A549 (cell line): ENCODE results near the gene TMEM51. TPM values are rescaled to one million over a fixed set of nuclear protein-coding genes. Genes with fewer than 3 reads are reported as not detected.
A peak's percentile ranks its signal among the peaks of the same experiment; 100 is the strongest.

Source experiments
- ATAC-seq, 2 experiments: fragments of 200-7000 bp in 1 of 2; fragments of >200 bp in 1 of 2; cut with Nextera tagmentation in 1 of 2; cut with Tn5 transposase in 1 of 2; 3 replicates each; pipeline versions ENCODE4 v1.8.0 to v1.9.1; 2018 to 2020; ENCODE audit warnings: mild to moderate bottlenecking in 1 of 2, moderate library complexity in 1 of 2
- CTCF ChIA-PET: fragments of 300-600 bp; sonication (Branson Sonifier 250); formaldehyde crosslinking; extraction: SDS; loops from one replicate; lab custom pipeline; 2021; ENCODE audit warnings: antibody characterized with exemption, inconsistent platforms; lab: Yijun Ruan, JAX
- POLR2A ChIA-PET: fragments of 350-600 bp; formaldehyde crosslinking; extraction: SDS; loops from one replicate; lab custom pipeline; 2021; ENCODE audit warnings: antibody characterized with exemption, inconsistent platforms; lab: Yijun Ruan, JAX
- DNase-seq, 2 experiments: peaks; one replicate each; pipeline versions ENCODE4 v3.0.0 to v3.0.0-alpha.2; 2011 to 2016; ENCODE audit warnings: low read depth in 1 of 2, low spot score in 1 of 2
- FAIRE-seq: peaks from 2 replicates; lab custom pipeline; 2011; peaks lifted over from hg19 to GRCh38; lab: Jason Lieb, UNC
- H3K27ac ChIP-seq, 2 experiments: fragments of >200 bp; sonication (Bioruptor Twin); formaldehyde crosslinking; 3 replicates each; pipeline ENCODE4 v1.5.1; 2016 to 2017
- H3K4me1 ChIP-seq: fragments of >200 bp; sonication (Bioruptor Twin); formaldehyde crosslinking; 3 replicates; pipeline ENCODE4 v1.6.1; 2016
- H3K4me2 ChIP-seq: fragments of >200 bp; sonication (Bioruptor Twin); formaldehyde crosslinking; 3 replicates; pipeline ENCODE4 v1.6.1; 2016
- H3K4me3 ChIP-seq: fragments of >200 bp; sonication (Bioruptor Twin); formaldehyde crosslinking; 3 replicates; pipeline ENCODE4 v1.5.1; 2016
- H3K9me3 ChIP-seq: fragments of >200 bp; sonication (Bioruptor Twin); formaldehyde crosslinking; 3 replicates; pipeline ENCODE4 v1.6.1; 2016
- ATOH8 ChIP-seq: fragments of 250-450 bp; sonication (Bioruptor Pico); IDR thresholded peaks from 2 replicates; pipeline ENCODE4 v1.5.0; 2020; ENCODE audit warnings: low read depth, mild to moderate bottlenecking, moderate library complexity
- BCL3 ChIP-seq: fragments of >200 bp; sonication (Bioruptor Twin); formaldehyde crosslinking; IDR thresholded peaks from 3 replicates; pipeline ENCODE4 v1.6.1; 2016
- CBX8 ChIP-seq: fragments of 200-600 bp; sonication (generic); IDR thresholded peaks from 2 replicates; pipeline ENCODE4 v1.6.1; 2016
- CHD2 ChIP-seq: fragments of 150-350 bp; IDR thresholded peaks from 2 replicates; pipeline ENCODE4 v1.6.1; 2014; ENCODE audit warnings: low read length; ENCODE audit not compliant: partially characterized antibody
- EHMT2 ChIP-seq: fragments of 200-600 bp; sonication (generic); IDR thresholded peaks from 2 replicates; pipeline ENCODE4 v1.6.1; 2016; ENCODE audit warnings: antibody characterized with exemption, low read depth, mild to moderate bottlenecking, moderate library complexity
- FOSL2 ChIP-seq, 2 experiments: fragments of 450-650 bp in 1 of 2; fragments of >200 bp in 1 of 2; sonication (Bioruptor Twin) in 1 of 2; formaldehyde crosslinking; IDR thresholded peaks; 2 replicates each; pipeline versions ENCODE4 v1.5.0 to v1.6.1; 2016 to 2020; ENCODE audit warnings: mild to moderate bottlenecking in 1 of 2, moderate library complexity in 1 of 2
- HES2 ChIP-seq: fragments of >200 bp; sonication (Bioruptor Twin); formaldehyde crosslinking; IDR thresholded peaks from 2 replicates; pipeline ENCODE4 v1.6.1; 2016
- HEYL ChIP-seq: fragments of 250-450 bp; sonication (Bioruptor Pico); IDR thresholded peaks from 2 replicates; pipeline ENCODE4 v1.8.0; 2021; ENCODE audit warnings: mild to moderate bottlenecking, moderate library complexity
- HMGXB4 ChIP-seq: fragments of 250-450 bp; sonication (Bioruptor Pico); IDR thresholded peaks from 2 replicates; pipeline ENCODE4 v1.5.0; 2021; ENCODE audit warnings: mild to moderate bottlenecking, moderate library complexity, borderline replicate concordance
- HOXA7 ChIP-seq: fragments of 250-450 bp; sonication (Bioruptor Pico); IDR thresholded peaks from 2 replicates; pipeline ENCODE4 v1.5.0; 2020; ENCODE audit warnings: mild to moderate bottlenecking, moderate library complexity
- HOXB5 ChIP-seq: fragments of 250-450 bp; sonication (Bioruptor Pico); IDR thresholded peaks from 2 replicates; pipeline ENCODE4 v1.5.0; 2020; ENCODE audit warnings: mild to moderate bottlenecking, moderate library complexity
- JUNB ChIP-seq: fragments of >200 bp; sonication (Bioruptor Twin); formaldehyde crosslinking; IDR thresholded peaks from 2 replicates; pipeline ENCODE4 v1.6.1; 2016
- KDM1A ChIP-seq: fragments of 200-600 bp; sonication (generic); IDR thresholded peaks from 2 replicates; pipeline ENCODE4 v1.6.1; 2016; ENCODE audit warnings: low read depth, mild to moderate bottlenecking
- MAZ ChIP-seq: fragments of 150-350 bp; IDR thresholded peaks from 2 replicates; pipeline ENCODE4 v1.6.1; 2014; ENCODE audit warnings: antibody characterized with exemption, low read depth, low read length, borderline replicate concordance
- NFE2L2 ChIP-seq: fragments of 150-350 bp; conservative IDR thresholded peaks from 2 replicates; pipeline ENCODE4 v1.6.1; 2014; ENCODE audit warnings: low read length
- NPAS2 ChIP-seq: fragments of 250-450 bp; sonication (Bioruptor Pico); IDR thresholded peaks from 2 replicates; pipeline ENCODE4 v1.8.0; 2022; ENCODE audit warnings: mild to moderate bottlenecking, moderate library complexity, borderline replicate concordance
- NR3C1 ChIP-seq: fragments of >200 bp; sonication (Bioruptor Twin); formaldehyde crosslinking; IDR thresholded peaks from 3 replicates; pipeline ENCODE4 v1.6.1; 2017
- PBX3 ChIP-seq: IDR thresholded peaks from 2 replicates; pipeline ENCODE4 v1.6.1; 2012
- POLR2A ChIP-seq: IDR thresholded peaks from 2 replicates; pipeline ENCODE4 v1.6.1; 2012; ENCODE audit warnings: mild to moderate bottlenecking, low read length
- POLR2AphosphoS2 ChIP-seq: conservative IDR thresholded peaks from 2 replicates; pipeline ENCODE4 v1.6.1; 2012; ENCODE audit warnings: low read length, improper control_type of control experiment, inconsistent platforms
- RAD21 ChIP-seq, 2 experiments: fragments of >200 bp in 1 of 2; sonication (Bioruptor Twin) in 1 of 2; formaldehyde crosslinking in 1 of 2; IDR thresholded peaks in 1 of 2; conservative IDR thresholded peaks in 1 of 2; 2 replicates in 1 of 2; 3 replicates in 1 of 2; pipeline ENCODE4 v1.6.1; 2012 to 2018; ENCODE audit warnings: inconsistent platforms in 1 of 2
- RCOR1 ChIP-seq: fragments of 150-350 bp; IDR thresholded peaks from 2 replicates; pipeline ENCODE4 v1.6.1; 2014; ENCODE audit warnings: antibody characterized with exemption, low read length, low read depth
- REST ChIP-seq: fragments of 200-600 bp; sonication (generic); IDR thresholded peaks from 2 replicates; pipeline ENCODE4 v1.6.1; 2016; ENCODE audit warnings: antibody characterized with exemption, mild to moderate bottlenecking, moderate library complexity
- SREBF2 ChIP-seq: fragments of 450-650 bp; IDR thresholded peaks from 2 replicates; pipeline ENCODE4 v1.6.1; 2014; ENCODE audit warnings: mild to moderate bottlenecking, moderate library complexity
- TP53 ChIP-seq: fragments of 250-450 bp; sonication (Bioruptor Pico); IDR thresholded peaks from 2 replicates; pipeline ENCODE4 v1.5.0; 2021; ENCODE audit warnings: mild to moderate bottlenecking, moderate library complexity
- WGBS: methylation state at CpG from one replicate; pipeline ENCODE4 v1.1.6; 2017; ENCODE audit errors: missing lambda C conversion rate; 5-methylcytosine and 5-hydroxymethylcytosine counted together
- polyA plus RNA-seq, 4 experiments: library from polyadenylated mRNA; depleted of rRNA in 3 of 4; stranded (reverse); fragments of >200 nt; fragmentation: RNase III in 1 of 4; extraction: RNeasy Plus Mini Kit Qiagen cat#74134 plus additional on column Dnase treatment in 1 of 4; gene quantifications; 2 replicates in 3 of 4; 3 replicates in 1 of 4; pipeline ENCODE4 v1.2.3, GENCODE V29; 2011 to 2017

The TMEM51 gene
- polyA plus RNA-seq, 2 of the 4 experiments (the other 2 are of a cell fraction), result 20.0 to 22.8 TPM

GRCh38 chr1:15160626-15161025 lies 7.1 kb downstream of the TMEM51 start:
- Histone ChIP-seq H3K4me1 (peaks cover 61% of the 10 kb centered on the region), H3K4me3 (no peak overlapping the region), H3K27ac (peak overlapping the region; percentile 79 to 99; a peak in 5 of 6 replicates), H3K9me3 (no peaks in the 10 kb centered on the region), H3K4me2 (peak overlapping the region; percentile 27; the same call in 2 of the 3 replicates)
- no peak for DNase-seq
- ATAC-seq, result no peak
- ChIA-PET CTCF (interaction anchor here (1.0 to 1.5 kb wide), 5 partner anchors 9 to 112 kb away, joined by 3 to 5 read pairs (median 4); no protein-coding TSS in a partner anchor), POLR2A (no interaction called here)
- no peak for TF ChIP-seq HES2
- no peak for TF ChIP-seq RCOR1
- no peak for TF ChIP-seq PBX3
- no peak for TF ChIP-seq KDM1A
- TF ChIP-seq CBX8, result no peak
- no peak for TF ChIP-seq FOSL2 (IDR thresholded peaks at IDR 0.05)
- TF ChIP-seq FOSL2 (CRISPR knock-in tag; IDR thresholded peaks at IDR 0.05), result no peak
- no peak for TF ChIP-seq REST
- TF ChIP-seq POLR2AphosphoS2, result no peak
- no peak for TF ChIP-seq SREBF2
- TF ChIP-seq NFE2L2, result no peak
- TF ChIP-seq JUNB, result no peak
- 45% methylated on average over 6 of the region's 8 CpGs for WGBS
- no peak for FAIRE-seq

GRCh38 chr1:15167386-15167785 lies 13.8 kb downstream of the TMEM51 start:
- no peak for TF ChIP-seq HOXA7 (CRISPR knock-in tag)
- no peak for TF ChIP-seq FOSL2 (IDR thresholded peaks at IDR 0.05)
- TF ChIP-seq FOSL2 (CRISPR knock-in tag; IDR thresholded peaks at IDR 0.05), result no peak
- no peak for TF ChIP-seq HEYL (CRISPR knock-in tag)
- TF ChIP-seq RAD21 (conservative IDR thresholded peaks at IDR 0.05 in 1 of 2, IDR thresholded peaks at IDR 0.05 in 1 of 2), result no peak
- no peak for TF ChIP-seq POLR2A
- no peak for TF ChIP-seq NPAS2 (CRISPR knock-in tag)
- TF ChIP-seq CBX8, result no peak
- no peak for TF ChIP-seq MAZ
- no peak for TF ChIP-seq ATOH8
- TF ChIP-seq NR3C1, result no peak
- TF ChIP-seq CHD2, result no peak
- no peak for TF ChIP-seq TP53 (CRISPR knock-in tag)
- TF ChIP-seq HMGXB4 (CRISPR knock-in tag), result no peak
- TF ChIP-seq BCL3, result no peak
- no peak for TF ChIP-seq HOXB5 (CRISPR knock-in tag)
- no peak for TF ChIP-seq EHMT2
- TF ChIP-seq, all 56 proteins: peak for 0
- peak overlapping the region; percentile 80 to 87 for H3K27ac ChIP-seq

More at GRCh38 chr1:15167386-15167785, 13.8 kb downstream of the TMEM51 start:
- no peaks in the 10 kb centered on the region for H3K9me3 ChIP-seq
- H3K4me1 ChIP-seq, result peaks cover 67% of the 10 kb centered on the region
- CTCF ChIA-PET, result interaction anchor here (1.4 to 3.8 kb wide), 3 partner anchors 10 to 105 kb away, joined by 6 to 35 read pairs (median 15); partner anchors contain the start of gene TMEM51
- ATAC-seq (peak; percentile 41; a peak in 4 of 6 replicates), DNase-seq (no peak), FAIRE-seq (no peak)
- 13% methylated on average over 3 of the region's 3 CpGs for WGBS
- no peak overlapping the region for H3K4me3 ChIP-seq
- POLR2A ChIA-PET, result interaction anchor here (0.6 to 0.7 kb wide), 2 partner anchors 32 to 33 kb away, joined by 3 to 4 read pairs; no protein-coding TSS in a partner anchor
- H3K4me2 ChIP-seq, result peak overlapping the region; percentile 82
